Measurements from ENCODE around the gene NLGN1. TPM values are rescaled to one million over a fixed set of nuclear protein-coding genes. Genes with fewer than 3 reads are reported as not detected.
"Not testable (repeated sequence)": the region's sequence is repeated elsewhere in the genome, so short reads cannot be mapped to it uniquely, and the experiment has no call there.

NLGN1 gene
- total RNA-seq, 2 donors from 2014 or later, result 1.3 to 2.4 TPM

DNA sequence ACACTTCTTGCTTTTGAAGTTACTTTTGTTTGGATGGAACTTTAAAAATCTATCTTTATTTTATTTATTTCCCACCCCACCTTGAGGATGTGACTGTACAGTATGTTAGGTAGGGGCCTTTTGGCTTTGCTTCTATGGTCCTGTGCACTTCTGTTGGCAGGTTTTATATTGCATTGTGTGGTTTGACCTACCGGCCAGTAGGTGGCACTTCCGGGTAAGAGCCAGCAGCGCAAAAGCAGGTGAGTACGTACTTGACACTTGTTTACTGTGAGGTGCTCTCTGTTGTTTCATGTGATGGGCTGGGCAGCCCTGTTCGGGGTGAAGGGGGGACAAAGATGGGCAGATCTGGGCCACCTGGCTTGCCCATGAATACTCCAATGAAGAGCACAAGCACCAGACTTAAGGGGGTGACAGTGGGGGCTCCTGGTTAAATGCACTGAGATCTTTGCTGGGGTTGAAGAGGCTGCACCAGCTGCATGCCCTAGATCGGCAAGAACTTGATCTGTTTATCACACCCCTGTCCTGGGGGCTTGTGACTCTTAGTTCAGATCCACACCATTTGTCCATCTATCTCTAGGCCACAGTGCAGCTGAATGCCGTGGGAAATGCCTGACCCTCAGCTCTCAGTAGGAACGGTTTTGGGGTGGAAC is 131.6 kb downstream of the NLGN1 start:
- no peak overlapping the region for H3K27ac ChIP-seq
- no peak for DNase-seq (ENCODE audit: low spot score)
- no peak overlapping the region for H3K4me3 ChIP-seq
- no peak for TF ChIP-seq CTCF (IDR thresholded peaks at IDR 0.05)
- H3K4me1 ChIP-seq, result no peaks in the 10 kb centered on the region
- H3K36me3 ChIP-seq, result no peaks in the 10 kb centered on the region
- no peaks in the 10 kb centered on the region for H3K27me3 ChIP-seq
- peaks cover 0 to 46% of the 10 kb centered on the region in 2 donors for H3K9me3 ChIP-seq

DNA sequence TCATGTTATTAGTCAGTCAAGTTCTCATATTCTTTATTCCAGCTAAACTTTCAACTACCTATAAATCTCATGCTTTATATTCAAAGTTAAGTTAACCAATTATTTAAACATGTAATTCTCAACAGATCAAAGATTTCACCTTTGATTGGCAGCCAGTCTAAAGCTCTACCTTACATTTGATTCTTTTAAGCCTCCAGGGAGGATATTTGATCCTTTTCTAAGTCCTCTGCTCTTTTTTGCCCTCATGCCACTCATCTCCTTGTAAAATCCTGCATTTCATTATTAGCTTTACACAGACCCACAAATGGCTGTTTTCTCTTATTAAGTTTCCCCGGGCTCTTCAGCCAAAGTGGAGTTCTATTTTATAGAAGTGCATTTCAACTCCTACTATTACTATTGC is 134.1 kb downstream of the NLGN1 start:
- H3K27ac ChIP-seq, result no peak overlapping the region
- H3K4me3 ChIP-seq, result no peak overlapping the region
- H3K27me3 ChIP-seq, result no peaks in the 10 kb centered on the region
- H3K9me3 ChIP-seq, result peaks cover 0 to 24% of the 10 kb centered on the region in 2 donors
- no peaks in the 10 kb centered on the region for H3K4me1 ChIP-seq
- H3K36me3 ChIP-seq, result no peaks in the 10 kb centered on the region
- no peak for DNase-seq (ENCODE audit: low spot score)
- TF ChIP-seq CTCF (IDR thresholded peaks at IDR 0.05), result no peak

- H3K9me3 ChIP-seq, result no peaks in the 10 kb centered on the region
- no peaks in the 10 kb centered on the region for H3K27me3 ChIP-seq
- no peak overlapping the region for H3K4me3 ChIP-seq
- H3K36me3 ChIP-seq, result no peaks in the 10 kb centered on the region
- H3K27ac ChIP-seq, result no peak overlapping the region
- no peak for DNase-seq (ENCODE audit: low spot score)
- no peak for TF ChIP-seq CTCF (IDR thresholded peaks at IDR 0.05)
- H3K4me1 ChIP-seq, result no peaks in the 10 kb centered on the region
Observed at GRCh38 chr3:173538410-173538809, 140.9 kb downstream of the NLGN1 start.

DNA sequence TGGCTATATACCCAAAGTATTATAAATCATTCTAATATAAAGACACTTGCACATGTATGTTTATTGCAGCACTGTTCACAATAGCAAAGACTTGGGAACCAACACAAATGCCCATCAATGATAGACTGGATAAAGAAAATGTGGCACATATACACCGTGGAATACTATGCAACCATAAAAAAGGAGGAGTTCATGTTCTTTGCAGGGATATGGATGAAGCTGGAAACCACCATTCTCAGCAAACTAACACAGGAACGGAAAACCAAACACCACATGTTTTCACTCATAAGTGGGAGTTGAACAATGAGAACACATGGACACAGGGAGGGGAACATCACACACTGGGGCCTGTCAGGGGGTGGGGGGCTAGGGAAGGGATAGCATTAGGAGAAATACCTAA is 148.0 kb downstream of the NLGN1 start:
- not testable (repeated sequence) for H3K4me1 ChIP-seq; H3K9me3 ChIP-seq; H3K27me3 ChIP-seq; DNase-seq (ENCODE audit: low spot score); H3K27ac ChIP-seq; H3K4me3 ChIP-seq; H3K36me3 ChIP-seq

GRCh38 chr3:173547070-173547469 is 149.5 kb downstream of the NLGN1 start:
- Histone ChIP-seq H3K4me1 (no peaks in the 10 kb centered on the region), H3K4me3 (no peak overlapping the region), H3K9me3 (no peaks in the 10 kb centered on the region), H3K27ac (no peak overlapping the region), H3K27me3 (no peaks in the 10 kb centered on the region), H3K36me3 (no peaks in the 10 kb centered on the region)
- no peak for DNase-seq (ENCODE audit: low spot score)
- no peak for TF ChIP-seq CTCF (IDR thresholded peaks at IDR 0.05)

DNA sequence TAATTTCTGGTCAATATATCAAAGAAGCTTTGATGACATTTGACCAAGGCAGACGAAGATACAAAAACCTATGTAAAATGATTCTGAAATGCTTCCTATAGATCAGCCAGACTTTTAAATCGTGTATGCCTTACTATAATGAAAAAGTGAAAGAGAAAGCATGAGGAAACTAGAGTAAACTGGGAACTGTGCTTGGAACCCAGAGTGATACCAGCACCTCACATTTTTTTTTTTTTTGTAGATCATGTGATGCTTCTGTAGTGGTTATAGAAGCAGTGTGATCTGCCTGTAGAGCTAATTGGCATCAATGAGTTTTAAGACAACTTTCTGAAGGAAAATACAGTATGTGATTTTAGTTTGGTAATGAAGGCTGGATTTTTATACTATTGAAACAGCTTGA is 150.7 kb downstream of the NLGN1 start:
- no peaks in the 10 kb centered on the region for H3K9me3 ChIP-seq
- no peak for DNase-seq (ENCODE audit: low spot score)
- no peaks in the 10 kb centered on the region for H3K27me3 ChIP-seq
- no peak overlapping the region for H3K27ac ChIP-seq
- no peaks in the 10 kb centered on the region for H3K4me1 ChIP-seq
- no peak for TF ChIP-seq CTCF (IDR thresholded peaks at IDR 0.05)
- no peak overlapping the region for H3K4me3 ChIP-seq
- H3K36me3 ChIP-seq, result no peaks in the 10 kb centered on the region
